WTC11 (cell line): Measurements from ENCODE around the gene PHF1.

Experiments
- ATF2 ChIP-seq: sonication (generic); formaldehyde crosslinking; IDR thresholded peaks from 2 replicates; pipeline ENCODE4 v1.8.1; 2022; ENCODE audit warnings: low read depth, missing genetic modification reagents, borderline replicate concordance
- ATF3 ChIP-seq: sonication (generic); formaldehyde crosslinking; conservative IDR thresholded peaks from 2 replicates; pipeline ENCODE4 v1.8.1; 2022; ENCODE audit warnings: mild to moderate bottlenecking, missing genetic modification reagents
- CTCF ChIP-seq: fragments of 200-600 bp; IDR thresholded peaks from 2 replicates; pipeline ENCODE4 v1.8.0; 2022; ENCODE audit warnings: antibody characterized with exemption
- E2F4 ChIP-seq: sonication (generic); formaldehyde crosslinking; IDR thresholded peaks from 2 replicates; pipeline ENCODE4 v1.8.1; 2022; ENCODE audit warnings: low read depth, mild to moderate bottlenecking, moderate library complexity, missing genetic modification reagents, borderline replicate concordance
- FOXP4 ChIP-seq: sonication (generic); formaldehyde crosslinking; IDR thresholded peaks from 2 replicates; pipeline ENCODE4 v1.8.0; 2022; ENCODE audit warnings: mild to moderate bottlenecking, missing genetic modification reagents
- NFYB ChIP-seq: sonication (generic); formaldehyde crosslinking; conservative IDR thresholded peaks from 2 replicates; pipeline ENCODE4 v1.8.0; 2022; ENCODE audit warnings: low read depth, missing genetic modification reagents
- SMAD3 ChIP-seq: sonication (generic); formaldehyde crosslinking; IDR thresholded peaks from 2 replicates; pipeline ENCODE4 v1.8.0; 2022; ENCODE audit warnings: missing genetic modification reagents, mild to moderate bottlenecking, borderline replicate concordance
- TEAD4 ChIP-seq: sonication (generic); formaldehyde crosslinking; IDR thresholded peaks from 2 replicates; pipeline ENCODE4 v1.8.0; 2022; ENCODE audit warnings: mild to moderate bottlenecking, missing genetic modification reagents
- ZSCAN18 ChIP-seq: fragments of 250-450 bp; sonication (Bioruptor Pico); IDR thresholded peaks from 2 replicates; pipeline ENCODE4 v2.1.2; 2022; ENCODE audit warnings: mild to moderate bottlenecking, moderate library complexity

GRCh38 chr6:33373960-33374910, 36.6 kb upstream of the PHF1 start:
- TF ChIP-seq ZSCAN18 (CRISPR knock-in tag) (no peak), NFYB (no peak), CTCF (no peak), SMAD3 (no peak), FOXP4 (CRISPR knock-in tag) (no peak), ATF2 (CRISPR knock-in tag) (no peak), E2F4 (no peak), ATF3 (no peak), TEAD4 (CRISPR knock-in tag) (no peak)
